OCI-LY3 (cell line): ENCODE results near the gene TMCC2.

ENCODE experiments used
- CTCF ChIP-seq: fragments of 200-600, 300-600 bp; sonication (generic); IDR thresholded peaks from 2 replicates; pipeline ENCODE4 v1.5.1; 2014; ENCODE audit warnings: antibody characterized with exemption, low read length, low read depth
- EZH2phosphoT487 ChIP-seq: fragments of 200-600 bp; shearing (Covaris generic); IDR thresholded peaks from 2 replicates; pipeline ENCODE4 v1.6.1; 2018; ENCODE audit warnings: antibody characterized with exemption, mixed run types, low read depth

GRCh38 chr1:205249651-205250050, 21.9 kb downstream of the TMCC2 start:
- no peak for TF ChIP-seq CTCF
- TF ChIP-seq EZH2phosphoT487: no peak
